GM18861 (cell line): ENCODE results near the gene GTPBP4.
A peak's percentile ranks its signal among the peaks of the same experiment; 100 is the strongest.

Source experiments
- ATAC-seq: cut with Tn5 transposase; IDR thresholded peaks from one replicate; pipeline ENCODE4 v1.9.1; 2021; ENCODE audit not compliant: unreplicated experiment

The GTPBP4 gene

DNA sequence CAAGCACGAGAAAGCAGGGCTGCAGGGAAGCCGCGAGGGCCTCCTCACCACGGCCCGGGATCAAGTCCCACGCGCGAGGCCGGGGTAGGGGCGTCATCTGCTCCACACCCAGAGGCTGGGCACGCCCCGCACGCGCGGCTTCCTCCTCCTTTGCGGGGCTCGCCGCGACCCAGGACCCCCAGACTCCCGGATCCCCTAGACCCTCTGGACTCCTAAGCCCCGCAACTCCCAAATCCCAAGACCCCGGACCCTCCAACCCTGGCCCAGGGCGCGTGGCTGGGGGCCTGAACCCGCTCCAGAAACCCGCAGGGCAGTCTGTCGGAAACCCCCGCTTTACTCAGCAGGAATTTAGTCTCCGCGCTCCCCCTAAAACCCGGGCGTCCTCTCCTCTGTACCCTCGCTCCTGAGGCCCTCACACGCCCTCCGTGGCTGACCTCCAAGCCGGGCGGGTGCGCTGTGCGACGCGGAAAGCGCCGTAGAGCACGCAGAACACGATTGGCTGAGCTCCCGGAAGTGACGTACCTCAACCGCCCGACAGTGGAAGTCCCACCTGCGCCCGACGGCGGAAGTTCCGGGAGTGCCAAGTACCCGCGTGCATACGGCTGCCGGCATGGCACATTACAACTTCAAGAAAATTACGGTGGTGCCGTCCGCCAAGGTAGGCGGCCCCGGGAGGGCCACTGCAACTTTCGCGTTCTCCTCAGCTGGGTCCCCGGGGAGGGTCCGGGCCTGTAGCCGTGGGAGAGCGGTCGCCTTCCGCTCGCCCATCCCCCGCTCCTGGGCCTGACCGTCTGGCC lies at the start of gene GTPBP4:
TSS of gene GTPBP4 (plus strand) at position 565 of the 797 bp plus-strand sequence. CDS start at position 611, 46 bp downstream.
- peak; percentile 86 for ATAC-seq

DNA sequence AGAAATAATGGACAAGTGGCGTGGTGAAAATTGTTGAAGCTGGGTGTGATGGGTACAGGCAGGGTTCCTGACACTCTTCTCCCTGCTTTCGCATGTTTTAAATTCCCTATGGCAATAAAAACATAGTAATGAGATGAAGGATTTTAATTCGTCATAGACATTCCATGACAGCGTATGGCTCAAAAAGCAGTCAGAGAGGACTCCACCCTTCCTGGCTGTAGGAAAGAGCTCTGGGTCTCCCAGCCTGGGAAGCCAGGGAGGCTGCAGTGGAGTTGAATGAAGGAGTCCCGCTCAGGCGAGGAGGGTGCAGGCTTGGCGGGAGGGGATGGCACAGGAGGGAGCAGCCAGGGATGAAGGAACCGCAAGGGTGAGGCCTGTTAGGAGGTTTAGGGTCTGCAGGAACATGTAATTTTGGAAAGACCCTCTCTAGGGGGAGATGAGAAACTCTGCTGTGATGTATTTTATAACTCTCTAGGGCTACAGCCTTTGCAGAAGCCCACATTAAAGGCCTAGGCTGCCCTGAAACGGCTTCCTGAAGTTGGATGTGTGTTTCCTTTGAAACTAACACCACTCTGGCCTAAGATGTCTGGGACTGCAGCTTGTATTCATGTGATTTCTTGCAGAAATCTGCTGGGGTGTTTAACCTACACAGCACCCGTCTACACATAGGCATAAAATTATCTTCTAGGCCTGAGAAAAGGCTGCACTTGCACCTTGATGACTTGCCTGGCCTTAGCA lies 49.1 kb upstream of the GTPBP4 start:
- ATAC-seq = no peak

DNA sequence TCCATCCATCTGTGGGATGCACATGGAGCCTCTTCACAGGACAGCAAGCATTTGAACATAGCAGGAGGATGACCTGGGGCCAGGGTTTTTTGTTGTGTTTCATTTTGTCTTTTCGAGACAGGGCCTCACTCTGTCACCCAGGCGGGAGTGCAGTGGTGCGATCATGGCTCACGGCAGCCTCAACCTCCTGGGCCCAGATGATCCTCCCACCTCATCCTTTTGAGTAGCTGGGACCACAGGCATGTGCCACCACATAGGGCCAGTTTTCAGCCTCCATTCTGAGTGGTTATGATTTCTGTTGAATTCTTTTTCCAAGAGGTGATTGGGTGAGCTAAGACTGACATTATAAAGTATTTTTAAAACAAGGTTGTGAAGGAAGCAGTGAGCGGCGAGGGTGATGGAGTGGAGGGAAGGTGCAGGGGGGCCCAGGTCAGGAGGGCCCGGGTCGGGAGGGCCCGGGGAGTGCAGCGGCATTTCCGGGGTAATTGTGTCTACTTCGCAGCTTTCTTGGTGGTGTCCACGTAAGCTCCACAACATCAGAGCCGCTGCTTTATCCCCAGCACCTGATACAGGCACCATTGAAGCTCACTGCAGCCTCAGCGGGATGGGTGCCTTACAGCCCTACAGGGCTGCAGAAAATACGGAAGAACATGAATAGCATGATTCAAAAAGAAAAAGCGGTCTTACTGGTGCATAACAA lies 44.8 kb upstream of the GTPBP4 start:
- peak; percentile 49 for ATAC-seq

DNA sequence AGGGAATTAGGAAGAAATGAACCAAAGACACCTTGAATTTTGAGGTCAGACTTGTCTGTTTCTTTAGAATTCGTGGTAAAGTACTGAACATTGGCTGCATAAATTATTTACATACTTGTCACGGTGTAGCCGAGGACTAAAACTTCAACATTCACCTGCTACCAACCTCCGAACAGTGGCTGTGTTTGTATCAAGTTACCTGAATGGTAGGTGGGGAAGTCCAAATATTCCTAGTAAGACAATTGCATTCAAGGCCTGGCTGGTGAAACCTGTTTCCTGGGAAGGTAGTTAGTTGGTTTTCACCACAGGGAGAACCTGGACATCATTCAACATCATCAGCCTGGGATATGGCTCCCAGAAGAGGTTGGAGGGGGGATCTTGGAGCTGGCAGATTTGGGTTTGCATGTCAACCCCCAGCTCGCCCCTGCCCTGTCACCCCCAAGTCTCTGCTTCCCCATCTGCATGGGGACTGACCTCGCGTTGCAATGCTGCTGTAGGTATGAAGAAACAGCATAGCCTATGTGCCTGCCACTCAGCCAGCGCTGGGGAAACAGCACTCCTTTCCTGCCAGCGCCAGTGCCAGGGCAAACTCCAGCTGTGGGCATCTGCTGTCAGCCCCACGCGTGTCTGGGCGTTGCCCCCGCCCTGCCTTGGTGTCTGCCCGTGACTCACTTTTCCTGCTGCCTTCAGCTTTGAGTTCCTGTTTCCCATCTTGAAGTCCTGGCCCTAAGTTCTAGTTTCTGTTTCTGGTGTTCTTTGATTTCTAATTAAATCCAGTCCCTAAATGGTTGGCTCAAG lies 44.0 kb upstream of the GTPBP4 start:
- ATAC-seq = peak; percentile 34

DNA sequence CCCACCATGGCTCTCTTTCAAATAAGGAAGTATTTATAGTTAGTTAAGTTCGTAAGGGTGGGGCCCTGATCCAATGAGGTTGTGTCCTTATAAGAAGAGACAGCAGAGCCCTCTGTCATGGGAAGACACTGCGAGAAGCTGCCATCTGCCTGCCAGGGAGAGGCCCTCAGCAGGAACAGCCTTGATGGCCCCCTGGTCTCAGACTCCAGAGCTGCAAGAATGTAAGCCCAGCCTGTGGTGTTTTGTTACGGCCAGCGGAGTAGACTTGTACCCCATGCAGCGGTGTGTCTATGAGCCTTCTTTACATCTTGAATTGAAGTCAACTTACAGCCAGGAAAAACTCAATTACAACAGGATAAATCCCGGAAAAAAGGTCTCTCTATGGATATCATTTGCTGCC lies 42.5 kb upstream of the GTPBP4 start:
- ATAC-seq = no peak

- no peak for ATAC-seq
Measured at GRCh38 chr10:947051-947450, 41.2 kb upstream of the GTPBP4 start.

DNA sequence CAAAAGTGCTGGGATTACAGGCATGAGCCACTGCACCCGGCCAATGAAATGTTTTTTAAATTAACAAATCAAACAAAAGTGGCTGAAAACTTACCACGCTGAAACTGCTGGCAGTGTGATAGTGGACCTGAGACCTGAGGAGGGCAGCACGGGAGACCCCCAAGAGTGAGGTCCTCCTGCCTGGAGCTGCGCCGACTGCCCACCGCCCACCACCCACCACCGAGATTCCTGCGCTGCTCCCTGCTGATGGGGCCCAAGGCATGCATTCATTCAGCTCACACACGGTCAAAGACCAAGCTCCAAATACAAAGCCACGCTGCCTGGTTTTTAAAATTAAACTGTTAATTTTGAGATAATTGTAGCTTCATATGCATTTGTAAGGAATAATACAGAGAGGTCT lies 40.4 kb upstream of the GTPBP4 start:
- ATAC-seq = no peak

- ATAC-seq = no peak
Measured at GRCh38 chr10:948347-948746, 39.9 kb upstream of the GTPBP4 start.

- ATAC-seq = peak; percentile 59
Measured at GRCh38 chr10:949446-949845, 38.8 kb upstream of the GTPBP4 start.

- ATAC-seq = no peak
Measured at GRCh38 chr10:953836-954235, 34.4 kb upstream of the GTPBP4 start.

DNA sequence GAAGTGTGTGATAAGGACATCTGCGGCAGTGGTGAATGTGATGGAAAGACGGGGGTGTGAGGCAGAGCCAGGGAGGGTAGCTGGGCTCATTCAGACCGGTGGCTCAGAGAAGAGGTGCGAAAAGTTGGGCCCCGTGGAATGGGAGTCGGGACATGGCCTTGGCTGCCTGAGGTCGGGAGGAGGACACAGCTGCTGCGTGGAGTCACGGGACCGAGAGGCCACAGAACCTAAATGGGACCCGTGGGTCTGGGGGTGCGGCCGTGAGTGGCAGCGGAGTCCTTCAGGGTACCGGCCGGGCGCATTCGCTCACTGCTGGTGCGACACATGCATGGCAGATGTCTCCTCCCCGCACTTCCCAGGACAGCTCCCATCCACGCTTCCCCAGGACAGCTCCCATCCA lies 33.8 kb upstream of the GTPBP4 start:
- ATAC-seq = no peak

DNA sequence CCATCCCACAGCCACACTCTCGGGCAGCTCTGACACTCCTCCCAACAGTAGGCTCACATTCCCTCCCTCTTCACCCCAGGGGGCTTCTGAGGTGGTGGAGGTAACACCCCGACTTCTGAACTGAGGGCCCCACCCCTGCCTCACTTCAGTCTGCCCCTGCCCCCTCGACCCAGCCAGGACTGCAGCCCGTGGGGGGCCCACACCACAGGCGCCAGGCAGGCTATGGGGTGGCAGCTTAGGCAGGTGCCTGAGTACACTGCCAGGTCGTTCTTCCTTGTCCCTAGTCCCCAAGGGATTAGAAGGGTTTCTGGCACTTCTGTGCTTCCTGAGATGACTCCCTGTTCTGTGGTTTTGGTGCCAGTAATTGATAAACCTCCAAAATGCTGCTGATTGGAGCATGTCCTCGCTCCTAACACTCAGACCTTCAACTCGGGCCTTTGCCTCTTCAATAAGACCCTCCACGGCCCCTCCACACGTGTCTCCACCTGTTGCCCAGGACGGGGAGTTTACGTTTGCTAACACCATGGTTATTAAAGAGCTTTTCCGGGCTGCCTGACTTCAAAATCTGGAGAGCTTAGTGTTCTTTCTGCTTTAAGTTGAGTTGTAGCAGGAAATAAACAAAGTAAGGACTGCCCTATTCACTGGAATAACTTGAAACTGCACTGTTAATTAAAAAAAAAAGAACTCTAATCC lies 33.0 kb upstream of the GTPBP4 start:
- no peak for ATAC-seq

DNA sequence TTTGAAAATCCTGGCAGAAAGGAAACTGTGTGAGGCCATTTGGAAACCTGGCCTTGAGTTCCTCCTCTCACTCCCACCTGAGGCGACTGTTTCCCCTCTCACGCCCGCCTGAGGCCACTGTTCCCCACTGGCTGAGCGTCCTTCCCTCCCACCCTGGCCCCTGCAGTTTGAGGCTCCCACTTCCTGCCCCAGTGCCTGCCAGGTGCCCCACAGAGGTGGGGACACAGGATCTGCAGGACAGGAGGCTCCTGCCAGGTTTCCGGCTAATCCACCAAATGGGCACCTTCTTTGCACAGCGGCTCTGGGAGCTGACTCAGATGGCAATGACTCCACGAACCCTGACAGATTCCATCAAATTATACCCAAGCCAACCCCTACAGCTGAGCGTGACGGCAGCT lies 32.4 kb upstream of the GTPBP4 start:
- ATAC-seq = no peak

DNA sequence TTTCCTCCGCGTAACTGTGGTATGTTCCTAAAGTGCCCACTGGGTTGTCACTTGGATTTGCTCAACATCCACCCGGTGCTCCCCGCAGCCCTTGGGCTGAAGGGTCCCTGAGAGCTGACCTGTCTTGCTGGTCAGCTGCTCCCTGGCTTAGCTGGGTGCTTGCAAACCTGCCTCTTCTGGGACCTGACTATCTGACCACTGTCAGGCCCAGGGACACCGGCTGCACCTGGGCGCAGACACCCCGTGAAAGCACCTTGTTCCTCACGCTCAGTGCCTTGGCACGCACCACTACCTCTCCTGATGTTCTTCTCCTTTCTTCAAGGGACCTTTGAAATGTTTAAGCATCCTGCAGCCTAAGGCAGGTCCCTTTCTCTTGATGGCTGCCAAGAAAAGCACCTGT lies 30.1 kb upstream of the GTPBP4 start:
- ATAC-seq = no peak

- no peak for ATAC-seq
Measured at GRCh38 chr10:958856-959255, 29.4 kb upstream of the GTPBP4 start.

DNA sequence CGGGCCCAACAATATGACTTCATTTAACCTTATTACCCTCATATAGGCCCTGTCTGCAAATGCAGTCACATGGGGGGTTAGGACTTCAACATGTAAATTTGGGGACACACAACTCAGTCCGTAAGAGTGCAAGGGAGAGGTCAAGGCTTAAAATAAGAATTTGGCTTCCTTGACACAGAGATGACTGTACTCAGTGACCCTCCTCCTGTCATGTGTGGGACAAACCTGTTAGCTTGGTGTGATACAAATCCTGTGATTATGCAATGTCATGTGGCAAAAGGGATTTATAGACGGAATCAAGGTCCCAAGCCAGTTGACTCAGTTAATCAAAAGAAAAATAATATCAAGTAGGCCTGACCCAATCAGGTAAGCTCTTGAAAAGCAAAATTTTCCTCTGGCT lies 25.9 kb upstream of the GTPBP4 start:
- ATAC-seq = no peak

DNA sequence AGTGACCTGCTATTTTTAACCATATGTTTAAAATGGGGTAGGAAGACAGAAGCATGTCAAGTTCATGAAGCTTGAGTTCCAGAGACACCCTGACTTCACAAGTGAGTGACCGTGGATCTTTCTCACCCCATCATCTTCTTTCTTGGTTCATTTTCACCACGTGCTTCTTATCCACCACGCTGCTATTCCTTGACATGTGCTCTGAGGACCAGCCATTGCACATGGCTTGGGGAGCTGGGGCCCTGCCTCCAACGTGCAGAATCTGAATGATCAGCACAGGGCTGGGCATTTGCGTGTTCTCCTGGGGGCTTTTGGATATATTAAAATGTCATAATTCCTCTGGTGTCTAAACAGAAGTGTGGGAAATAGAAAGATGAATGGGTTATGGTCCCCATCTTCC lies 25.0 kb upstream of the GTPBP4 start:
- ATAC-seq = no peak

DNA sequence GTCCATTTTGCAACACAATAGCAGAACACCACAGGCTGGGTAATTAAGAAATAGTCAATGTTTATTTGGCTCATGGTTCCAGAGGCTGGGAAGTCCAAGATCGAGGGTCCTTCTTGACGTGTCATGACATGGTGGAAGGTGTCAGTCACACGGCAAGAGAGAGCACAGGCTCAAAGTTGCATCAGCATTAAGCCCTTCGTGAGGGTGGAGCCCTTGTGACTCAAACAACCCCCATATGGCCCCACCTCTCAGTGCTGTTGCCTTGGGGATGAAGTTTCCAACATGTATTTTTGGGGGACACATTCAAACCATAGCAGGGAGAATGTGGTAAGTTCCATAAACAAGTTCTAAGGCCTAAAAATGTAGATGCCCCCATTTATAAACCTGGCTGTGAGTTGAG lies 24.6 kb upstream of the GTPBP4 start:
- ATAC-seq = no peak

DNA sequence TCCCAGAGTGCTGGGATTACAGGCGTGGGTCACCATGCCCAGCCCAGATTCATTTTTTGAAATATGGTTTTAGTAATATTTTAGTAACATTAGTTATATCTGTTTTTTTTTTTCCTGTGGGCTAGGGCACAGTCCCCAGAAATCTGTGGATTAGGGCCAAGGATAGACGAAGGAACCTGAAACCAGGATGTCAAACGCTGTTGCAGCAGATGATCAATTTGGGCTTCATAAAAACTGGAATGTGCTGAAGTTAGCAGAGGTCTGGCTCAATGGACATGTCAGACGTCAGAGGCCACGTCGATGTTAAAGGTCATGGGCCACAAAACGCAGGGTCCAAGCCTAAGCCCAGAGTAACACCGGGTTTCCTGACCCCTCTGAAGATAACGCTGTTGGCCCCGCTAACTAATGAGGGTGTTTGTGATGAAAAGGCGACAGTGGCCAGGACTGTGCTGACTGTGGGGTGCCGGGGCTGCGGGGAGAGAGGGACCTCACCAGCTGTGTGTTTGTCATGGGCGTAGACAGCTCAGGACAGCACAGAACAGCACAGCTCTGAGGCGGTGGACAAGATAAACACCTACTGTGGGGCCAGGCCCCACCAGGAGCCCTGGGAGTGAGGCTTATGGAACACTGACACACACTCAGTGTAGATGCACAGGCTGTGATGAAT lies 23.8 kb upstream of the GTPBP4 start:
- no peak for ATAC-seq

GRCh38 chr10:964988-965417 lies 23.2 kb upstream of the GTPBP4 start:
- no peak for ATAC-seq
